Iris pigment epithelial cell (primary cell): ENCODE results near the gene WWOX.
"Not testable (repeated sequence)": the region's sequence is repeated elsewhere in the genome, so short reads cannot be mapped to it uniquely, and the experiment has no call there.

ENCODE experiments used
- DNase-seq: peaks from one replicate; pipeline ENCODE4 v3.0.0-alpha.2; 2011; ENCODE audit warnings: low read depth

The WWOX gene

DNA sequence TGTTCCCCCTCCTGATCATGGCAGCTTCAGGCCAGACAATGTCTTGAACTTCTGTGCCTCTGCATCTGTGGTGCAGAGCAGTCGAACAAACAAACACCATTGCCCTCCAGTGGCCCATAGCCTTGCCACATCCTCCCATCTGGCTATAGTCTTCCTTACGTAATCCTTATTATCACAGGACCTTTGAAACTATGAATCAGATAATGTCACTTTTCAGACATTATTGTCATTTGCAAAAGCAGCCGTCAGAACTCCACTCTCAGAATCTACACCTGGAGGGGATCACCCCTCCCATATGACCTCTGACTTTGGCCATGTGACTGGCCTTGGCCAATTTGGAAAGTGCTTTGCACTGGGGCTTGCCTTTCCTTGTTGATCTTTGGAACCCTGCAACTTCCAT is 1113.8 kb downstream of the WWOX start:
- DNase-seq, result no peak

- no peak for DNase-seq
Observed at GRCh38 chr16:79215289-79215688, 1115.8 kb downstream of the WWOX start.

DNA sequence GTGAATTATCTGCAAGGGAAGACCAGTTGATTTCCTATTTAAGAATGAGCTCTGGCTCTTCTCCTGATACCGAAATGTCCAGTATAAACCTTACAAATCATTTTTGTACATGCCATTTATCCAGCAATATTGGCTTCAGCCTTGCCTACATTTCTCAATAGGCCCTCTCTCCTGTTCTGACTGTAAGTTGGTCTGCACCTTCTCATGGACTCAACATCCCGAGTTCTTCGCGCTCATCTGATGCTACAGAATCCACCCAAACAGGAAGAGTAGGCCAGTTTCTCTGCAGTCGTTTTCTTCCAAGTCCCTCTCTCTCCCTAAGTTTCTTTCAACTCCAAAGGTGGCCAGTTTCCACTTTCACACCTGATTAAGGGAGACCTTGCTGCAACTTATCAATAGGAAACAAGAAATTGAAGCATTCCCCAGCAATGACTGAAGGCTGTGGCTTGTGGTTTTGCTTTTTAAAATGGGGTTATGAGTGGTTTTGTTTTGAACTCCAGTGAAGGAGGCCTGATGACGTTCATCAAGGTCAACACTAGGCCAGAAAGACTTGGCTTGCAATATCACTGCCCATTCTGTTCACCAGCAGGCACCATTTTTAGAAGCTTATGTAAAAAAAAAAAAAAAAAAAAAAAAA is 1118.0 kb downstream of the WWOX start:
- DNase-seq, result no peak

- DNase-seq, result no peak
Observed at GRCh38 chr16:79218351-79218750, 1118.9 kb downstream of the WWOX start.

- DNase-seq, result not testable (repeated sequence)
Observed at GRCh38 chr16:79225994-79226393, 1126.5 kb downstream of the WWOX start.

- DNase-seq, result no peak
Observed at GRCh38 chr16:79229361-79229760, 1129.9 kb downstream of the WWOX start.

GRCh38 chr16:79245700-79246099 is 1146.2 kb downstream of the WWOX start:
- not testable (repeated sequence) for DNase-seq

DNA sequence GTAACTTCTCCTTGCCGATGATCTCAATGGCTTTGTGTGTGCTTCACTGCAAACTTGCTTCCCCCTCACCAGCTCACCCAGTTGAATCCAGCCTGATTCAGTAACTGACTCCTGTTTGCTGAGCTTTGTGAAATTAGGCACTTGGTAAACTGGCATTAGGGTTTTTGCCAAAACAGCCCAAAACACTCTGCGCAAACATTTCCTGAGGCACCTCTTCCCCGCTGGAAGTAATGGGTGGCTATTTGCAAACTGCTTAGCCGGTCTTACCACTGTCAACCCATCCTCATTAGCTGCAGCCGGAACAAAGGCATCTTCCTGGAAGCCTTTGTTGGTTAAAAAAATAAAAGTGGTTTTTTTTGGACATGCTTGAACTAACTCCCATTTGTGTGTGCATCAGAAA is 1147.9 kb downstream of the WWOX start:
- DNase-seq, result no peak

DNA sequence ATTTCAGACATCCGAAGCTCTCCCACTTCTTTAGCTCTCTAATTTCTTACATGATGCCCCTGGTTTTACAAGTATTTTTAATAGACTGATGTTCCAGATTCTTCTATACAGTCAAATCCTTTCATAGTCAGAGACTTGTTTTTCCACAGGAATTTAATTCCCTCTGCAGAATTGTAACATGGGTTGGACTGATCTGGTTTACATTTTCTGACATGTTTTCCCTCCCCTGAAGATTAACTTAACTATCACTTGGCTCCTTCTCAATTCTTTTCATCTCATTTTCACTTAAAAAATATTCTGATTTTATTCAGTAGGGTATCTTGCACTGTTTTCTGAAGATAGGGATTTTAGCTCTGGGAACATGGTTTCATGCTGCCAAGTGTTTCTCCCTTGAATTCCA is 1148.9 kb downstream of the WWOX start:
- no peak for DNase-seq

GRCh38 chr16:79250502-79251098 is 1151.1 kb downstream of the WWOX start:
- DNase-seq, result no peak

GRCh38 chr16:79253100-79253631 is 1153.7 kb downstream of the WWOX start:
- DNase-seq, result no peak

- no peak for DNase-seq
Observed at GRCh38 chr16:79257953-79258490, 1158.6 kb downstream of the WWOX start.

GRCh38 chr16:79260890-79261289 is 1161.4 kb downstream of the WWOX start:
- DNase-seq, result not testable (repeated sequence)

- no peak for DNase-seq
Observed at GRCh38 chr16:79261481-79261940, 1162.1 kb downstream of the WWOX start.

DNA sequence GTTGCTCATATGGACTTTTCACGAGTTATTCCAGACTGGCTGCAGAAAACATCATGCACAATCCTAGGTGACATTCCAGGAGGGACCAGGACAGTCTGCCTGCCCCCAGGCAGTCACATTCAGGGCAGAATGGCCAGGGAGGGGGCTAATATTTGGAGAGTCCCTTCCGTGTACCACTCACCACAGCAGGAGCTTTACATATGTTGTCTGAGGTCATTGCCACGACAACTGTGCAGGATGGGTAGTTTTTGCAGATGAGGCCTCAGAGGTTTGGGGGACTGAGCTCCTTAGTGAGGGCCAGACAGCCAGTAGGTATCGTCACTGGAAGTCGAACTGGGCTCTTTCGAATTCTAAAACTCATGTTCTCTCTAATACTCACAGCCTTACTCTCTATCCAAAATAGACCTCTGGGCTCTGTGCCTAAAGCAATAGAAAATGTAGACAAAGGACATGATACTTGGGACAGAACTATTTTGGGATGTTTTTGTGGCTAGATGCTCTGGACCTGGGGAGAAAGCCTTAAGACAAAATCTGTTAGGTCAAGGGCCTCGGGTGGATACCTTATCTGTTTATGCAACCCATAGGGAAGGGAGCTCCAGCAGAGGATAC is 1162.6 kb downstream of the WWOX start:
- no peak for DNase-seq
